ENCODE measurements around the gene CROCC2.

The CROCC2 gene

DNA sequence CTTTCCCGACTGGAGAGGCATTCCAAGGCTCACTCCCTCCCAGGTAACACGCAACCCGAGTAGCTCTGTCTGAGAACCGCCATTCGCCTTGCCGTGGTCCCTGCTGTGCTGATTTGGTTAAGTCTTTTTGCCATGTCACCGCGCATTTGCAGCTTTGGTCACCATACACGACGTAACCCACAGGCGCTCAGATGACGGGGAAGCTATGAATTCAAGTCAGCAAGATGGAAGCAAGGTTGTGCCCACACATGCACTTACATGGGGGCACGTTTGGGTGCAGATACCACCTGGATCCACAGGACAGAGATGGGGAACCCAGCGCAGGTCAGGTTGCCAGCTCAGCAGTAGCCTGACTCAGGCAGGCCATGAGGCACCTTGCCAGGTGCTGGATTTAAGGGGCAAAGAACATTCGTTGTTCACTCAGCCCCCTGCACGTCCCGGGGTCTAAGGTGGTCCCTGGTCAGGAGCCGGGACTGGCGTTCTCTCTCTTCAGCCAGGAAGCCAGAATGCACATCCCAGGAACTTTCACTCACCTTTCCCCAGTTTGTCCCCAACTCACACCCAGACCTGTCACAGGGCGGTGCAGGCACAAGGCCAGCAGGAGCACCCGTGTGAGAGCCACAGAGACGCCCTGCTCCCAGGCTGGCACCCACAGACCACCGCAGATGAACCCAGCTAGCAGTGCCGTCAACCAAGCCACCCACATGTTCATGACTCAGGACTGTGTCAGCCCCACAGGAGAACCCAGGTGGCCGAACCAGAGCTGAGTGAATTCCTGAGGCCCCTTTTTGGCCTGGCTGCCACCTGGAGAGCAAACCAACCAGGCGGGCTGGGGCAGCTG, 112.1 kb downstream of the CROCC2 start:
- no peak for DNase-seq

DNA sequence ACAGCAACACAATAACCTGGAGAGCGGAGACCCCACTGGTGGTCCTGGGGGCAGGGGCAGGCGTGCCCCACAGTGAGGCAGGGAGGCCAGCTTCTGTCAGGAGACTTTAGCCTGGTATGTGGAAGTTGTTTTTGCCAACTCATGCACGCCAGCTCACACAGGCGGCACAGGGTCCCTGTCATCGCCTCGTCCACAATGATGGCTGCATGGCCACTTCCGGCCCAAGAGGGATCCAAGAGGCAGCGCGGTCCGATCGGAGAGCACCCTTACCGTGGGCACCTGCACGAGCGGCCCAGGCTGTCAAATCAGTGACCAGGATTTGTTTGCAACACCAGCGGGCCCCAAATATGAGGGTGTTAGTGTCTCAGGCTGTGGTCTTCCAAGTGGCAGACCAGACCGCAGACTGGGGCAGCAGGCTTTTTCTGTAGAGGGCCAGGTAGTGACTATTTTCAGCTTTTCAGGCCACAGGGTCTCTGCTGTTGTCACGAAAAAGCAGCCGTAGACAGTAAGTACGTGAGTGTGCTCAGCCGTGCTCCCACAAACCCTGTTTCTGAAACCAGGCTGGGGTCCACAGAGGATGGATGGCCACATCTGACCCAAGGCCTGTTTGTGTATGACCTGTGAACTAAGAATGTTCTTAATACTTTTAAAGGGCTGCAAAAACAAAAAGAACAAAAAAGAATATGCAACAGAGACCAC, 113.5 kb downstream of the CROCC2 start:
- DNase-seq = no peak

DNA sequence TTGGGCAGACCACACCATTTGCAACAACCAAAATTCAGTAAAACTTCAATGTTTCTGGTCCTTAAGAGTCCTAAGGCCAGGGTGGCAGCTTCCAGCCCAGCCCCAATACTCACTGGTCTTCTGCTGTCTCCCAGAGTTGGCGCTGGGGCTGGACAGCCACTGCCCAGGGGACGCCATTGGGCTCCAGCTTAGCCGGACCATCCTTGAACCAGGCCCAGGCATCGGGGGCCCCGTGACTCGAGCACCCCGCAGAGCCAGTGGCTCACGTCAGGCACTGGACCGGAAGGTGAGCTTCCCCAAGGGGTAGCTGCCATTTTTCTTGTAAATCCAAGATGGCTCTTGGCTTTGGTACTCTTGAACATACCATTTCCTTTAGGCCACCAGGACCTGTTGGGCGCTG, 114.1 kb downstream of the CROCC2 start:
- no peak for DNase-seq

DNA sequence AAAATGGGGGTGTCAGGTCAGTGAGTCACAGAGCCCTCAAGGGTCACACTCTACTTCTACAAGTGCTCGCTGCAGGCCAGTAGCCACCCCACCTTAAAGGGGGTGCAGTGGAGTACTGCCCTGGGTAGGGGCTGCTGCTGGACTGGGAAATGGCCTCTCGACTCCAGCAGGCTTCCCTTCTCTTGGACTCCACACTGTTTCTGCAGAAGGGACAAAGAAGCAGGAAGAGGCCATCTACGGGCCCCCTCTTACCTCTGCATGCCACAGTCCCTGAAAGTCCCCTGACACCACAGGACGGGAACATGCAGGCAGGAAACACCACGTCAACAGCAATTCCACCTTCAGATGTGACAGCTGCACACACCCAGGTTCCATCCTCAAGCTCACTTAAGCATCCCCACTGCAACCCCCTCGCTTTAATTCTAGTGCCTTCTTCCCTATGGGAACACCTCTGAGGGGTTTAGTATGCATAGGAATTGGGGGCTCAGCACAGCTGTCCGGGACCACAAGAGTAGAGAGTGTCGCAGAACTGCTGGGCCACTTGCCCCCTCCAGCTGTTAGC, 114.6 kb downstream of the CROCC2 start:
- DNase-seq = no peak

DNA sequence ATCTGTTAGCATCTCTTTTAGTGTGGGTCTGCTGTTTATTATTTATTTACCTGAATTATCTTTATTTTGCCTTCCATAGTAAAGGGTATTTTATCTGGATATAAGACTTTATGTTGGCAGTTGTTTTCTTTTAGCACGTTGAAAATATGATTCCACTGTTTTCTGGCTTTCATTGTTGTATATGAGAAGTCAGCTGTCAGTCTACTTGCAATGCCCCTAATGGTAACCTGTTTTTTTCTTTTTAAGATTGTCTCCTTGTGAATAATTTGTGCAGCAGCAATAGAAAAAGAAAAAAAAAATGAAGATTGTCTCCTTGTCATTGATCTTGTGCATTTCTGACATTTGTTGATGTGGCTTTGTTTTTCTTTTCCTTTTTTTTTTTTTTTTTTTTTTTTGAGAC, 119.5 kb downstream of the CROCC2 start:
- DNase-seq = no peak

DNA sequence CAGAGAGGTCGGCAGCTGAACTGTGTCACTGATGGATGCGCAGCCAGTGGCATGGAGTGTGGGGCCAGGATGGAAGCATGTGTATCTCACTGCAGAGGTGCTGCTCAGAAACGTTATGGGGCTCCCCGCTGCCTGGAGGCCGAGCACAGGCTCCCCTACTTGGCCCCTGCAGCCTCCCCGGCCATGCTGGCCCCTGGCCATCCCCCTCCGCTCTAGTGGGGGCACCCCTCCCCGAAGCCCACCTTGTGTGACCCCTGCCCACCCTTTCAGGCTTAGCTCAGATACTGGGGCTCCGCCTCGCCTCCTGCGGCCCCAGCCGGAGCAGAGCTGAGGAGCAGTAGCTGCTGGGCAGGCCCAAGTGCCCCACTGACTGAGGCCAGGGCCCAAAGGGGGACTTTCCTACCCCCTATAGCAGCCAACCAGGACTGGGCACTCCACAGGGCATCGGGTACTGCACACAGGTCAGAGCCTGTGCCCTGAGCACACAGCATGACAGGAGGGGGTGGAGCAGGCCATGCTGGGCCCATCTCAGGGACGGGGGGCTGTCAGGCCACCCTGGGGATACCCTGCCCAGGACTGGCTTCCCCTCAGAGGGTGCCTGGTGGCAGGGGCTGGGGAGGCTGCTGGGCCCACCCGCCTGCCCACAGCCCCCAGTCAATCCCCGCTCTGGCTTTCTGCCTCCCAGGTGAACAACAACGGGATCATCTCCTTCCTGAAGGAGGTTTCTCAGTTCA, 123.6 kb downstream of the CROCC2 start:
- no peak for DNase-seq

DNA sequence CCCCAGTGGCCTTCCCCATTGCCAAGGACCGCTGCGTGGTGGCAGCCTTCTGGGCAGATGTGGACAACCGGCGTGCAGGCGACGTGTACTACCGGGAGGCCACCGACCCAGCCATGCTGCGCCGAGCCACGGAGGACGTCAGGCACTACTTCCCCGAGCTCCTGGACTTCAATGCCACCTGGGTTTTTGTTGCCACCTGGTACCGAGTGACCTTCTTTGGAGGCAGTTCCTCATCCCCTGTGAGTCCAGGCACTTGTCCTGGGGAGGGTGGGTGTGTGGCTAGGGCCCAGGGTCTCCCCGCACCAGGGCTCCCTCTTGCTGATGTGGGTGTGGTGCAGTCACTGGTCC, 124.2 kb downstream of the CROCC2 start:
- no peak for DNase-seq

DNA sequence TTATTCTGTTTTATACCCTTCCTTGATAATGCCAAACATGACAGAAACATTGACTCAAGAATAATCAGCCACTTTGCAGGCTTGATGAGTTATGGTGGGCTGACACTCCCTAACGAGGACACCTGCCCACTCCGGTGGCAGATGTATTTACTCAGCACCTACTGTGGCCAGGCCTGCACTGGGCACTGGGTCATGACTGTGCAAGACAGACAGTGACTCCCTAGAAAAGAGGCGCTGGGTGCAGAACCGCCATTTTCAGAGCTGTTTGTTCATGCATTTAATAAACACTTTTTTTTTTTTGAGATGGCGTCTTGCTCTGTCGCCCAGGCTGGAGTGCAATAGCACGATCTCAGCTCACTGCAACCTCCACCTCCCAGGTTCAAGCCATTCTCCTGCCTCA, 124.7 kb downstream of the CROCC2 start:
- DNase-seq = no peak

DNA sequence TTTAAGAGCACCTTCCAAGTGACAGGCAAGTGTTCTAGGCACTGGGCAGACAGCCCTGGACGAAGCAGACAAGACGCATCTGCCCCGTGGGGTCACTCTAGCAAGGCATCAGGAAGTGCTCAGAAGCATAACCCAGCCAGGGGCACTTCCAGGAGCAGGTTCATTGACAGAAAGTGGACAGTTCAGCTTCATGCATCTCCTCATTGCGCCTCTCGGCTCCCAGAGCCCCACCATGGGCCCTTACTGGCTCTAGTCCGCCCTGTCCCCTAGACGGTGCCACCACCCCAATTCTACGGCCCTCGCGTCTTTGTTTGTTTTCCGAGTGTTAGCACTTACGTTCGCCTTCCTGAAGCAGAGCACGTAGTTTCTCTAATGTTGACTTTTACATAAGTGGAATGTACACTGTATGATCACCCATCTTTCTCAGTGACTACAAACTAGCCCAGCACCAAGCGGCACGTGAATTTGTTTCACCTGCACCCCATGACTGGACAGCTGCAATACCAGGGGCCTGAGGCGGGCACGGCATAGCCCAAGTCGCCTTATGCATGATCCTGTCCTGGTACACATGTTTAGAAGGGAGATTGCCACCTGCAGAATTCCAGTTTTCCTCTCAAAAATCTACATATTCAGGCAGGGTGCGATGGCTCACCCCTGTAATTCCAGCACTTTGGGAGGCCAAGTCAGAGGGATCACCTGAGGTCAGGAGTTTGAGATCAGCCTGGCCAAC, 125.5 kb downstream of the CROCC2 start:
- no peak for DNase-seq

DNA sequence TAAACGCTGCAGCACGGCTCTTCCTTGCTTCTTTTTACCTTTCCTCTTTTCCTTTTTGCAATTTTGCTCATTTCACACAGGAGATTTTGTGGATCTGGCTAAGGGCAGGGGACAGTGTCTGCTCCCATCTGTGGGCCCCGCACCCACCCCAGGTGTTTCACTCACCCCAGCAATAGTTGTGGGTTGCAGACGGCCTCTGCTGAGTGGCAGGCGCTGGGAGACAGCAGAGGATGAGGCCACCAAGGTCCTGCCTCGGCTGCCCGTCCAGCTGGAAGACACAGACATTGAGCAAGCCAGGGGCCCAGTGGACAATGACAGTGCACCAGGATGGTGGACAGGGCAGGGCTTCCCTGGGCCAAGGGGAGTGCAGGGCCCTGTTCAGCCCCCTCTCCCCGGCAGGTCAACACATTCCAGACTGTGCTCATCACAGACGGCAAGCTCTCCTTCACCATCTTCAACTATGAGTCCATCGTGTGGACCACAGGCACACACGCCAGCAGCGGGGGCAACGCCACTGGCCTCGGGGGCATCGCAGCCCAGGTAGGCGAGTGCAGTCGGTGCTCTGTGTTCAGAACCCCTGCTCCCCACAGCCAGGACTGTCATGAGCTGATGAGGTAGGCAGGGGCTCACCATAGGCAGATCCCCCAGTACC, 127.3 kb downstream of the CROCC2 start:
- no peak for DNase-seq

DNA sequence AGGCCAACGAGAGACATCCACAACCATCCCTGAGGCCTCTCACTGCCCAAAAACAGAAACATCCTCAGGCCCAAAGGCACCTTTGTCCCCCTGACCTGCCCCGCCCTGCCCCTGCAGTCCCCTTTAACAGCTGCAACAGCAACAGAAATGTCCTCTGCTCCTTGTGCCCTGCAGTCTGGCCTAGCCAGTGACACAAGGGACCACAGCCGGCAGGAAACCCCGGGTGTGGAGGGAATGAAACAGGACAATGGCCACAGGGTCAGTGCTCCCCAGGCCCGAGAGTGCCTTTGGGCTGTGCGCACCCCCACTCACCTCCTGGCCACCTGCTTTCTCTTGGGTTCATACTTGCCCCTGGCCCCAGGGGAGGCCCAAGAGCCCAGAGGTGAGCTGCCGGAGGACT, 127.9 kb downstream of the CROCC2 start:
- DNase-seq = no peak

DNA sequence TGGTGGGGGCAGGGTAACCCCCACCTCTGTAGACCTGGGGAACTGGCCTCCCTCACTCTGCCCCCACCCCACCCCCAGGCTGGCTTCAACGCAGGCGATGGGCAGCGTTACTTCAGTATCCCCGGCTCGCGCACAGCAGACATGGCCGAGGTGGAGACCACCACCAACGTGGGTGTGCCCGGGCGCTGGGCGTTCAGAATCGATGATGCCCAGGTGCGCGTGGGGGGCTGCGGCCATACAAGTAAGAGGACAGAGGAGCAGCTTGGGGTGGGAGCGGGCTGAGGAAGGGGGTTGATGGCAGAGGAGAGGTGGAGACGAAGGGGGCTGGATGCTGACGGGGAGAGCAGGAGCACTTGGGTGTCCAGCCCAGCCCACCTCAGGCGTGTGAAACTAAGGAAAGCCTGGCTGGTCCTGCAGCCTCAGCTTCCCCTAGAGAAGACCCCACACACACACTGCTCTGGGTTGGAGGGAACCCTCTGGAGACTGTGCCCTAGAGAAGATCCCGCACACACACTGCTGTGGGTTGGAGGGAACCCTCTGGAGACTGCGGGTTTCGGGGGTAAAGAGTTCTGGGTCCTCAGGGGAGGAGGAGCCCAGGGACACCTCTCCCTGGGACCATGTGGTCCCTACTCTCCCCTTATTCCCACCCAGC, 128.5 kb downstream of the CROCC2 start:
- no peak for DNase-seq

DNA sequence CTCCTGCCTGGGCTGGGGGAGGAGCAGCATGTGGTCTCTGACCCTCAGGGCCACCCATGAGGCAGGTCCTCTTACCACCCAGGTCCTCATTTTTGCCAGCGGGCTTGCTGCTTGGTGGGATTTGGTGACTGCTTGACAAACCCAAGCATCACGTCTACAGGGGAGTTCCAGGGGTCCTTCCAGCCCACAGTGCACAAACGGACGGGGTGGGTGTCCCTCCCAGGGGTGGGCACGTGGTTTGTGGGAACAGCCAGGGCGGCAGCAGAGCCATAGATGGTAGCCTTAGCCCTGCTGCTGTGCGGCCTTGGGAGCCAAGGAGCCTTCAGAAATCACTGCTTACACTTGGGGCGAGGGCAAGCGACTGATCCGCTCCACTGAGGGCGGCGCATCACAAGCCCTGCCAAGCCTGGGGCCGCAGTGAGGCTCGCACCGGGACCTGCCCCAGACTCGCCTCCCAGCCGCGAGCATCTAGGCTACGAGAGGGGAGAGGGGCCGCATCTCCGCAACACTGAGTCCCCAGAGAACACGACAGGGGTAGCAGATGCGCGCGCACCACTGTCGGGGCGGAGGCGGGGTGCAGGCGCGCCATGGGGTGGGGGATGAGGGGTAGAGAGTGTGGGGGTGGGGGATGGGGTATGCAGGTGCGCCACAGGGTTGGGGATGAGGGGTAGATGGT, 129.1 kb downstream of the CROCC2 start:
- DNase-seq = no peak

DNA sequence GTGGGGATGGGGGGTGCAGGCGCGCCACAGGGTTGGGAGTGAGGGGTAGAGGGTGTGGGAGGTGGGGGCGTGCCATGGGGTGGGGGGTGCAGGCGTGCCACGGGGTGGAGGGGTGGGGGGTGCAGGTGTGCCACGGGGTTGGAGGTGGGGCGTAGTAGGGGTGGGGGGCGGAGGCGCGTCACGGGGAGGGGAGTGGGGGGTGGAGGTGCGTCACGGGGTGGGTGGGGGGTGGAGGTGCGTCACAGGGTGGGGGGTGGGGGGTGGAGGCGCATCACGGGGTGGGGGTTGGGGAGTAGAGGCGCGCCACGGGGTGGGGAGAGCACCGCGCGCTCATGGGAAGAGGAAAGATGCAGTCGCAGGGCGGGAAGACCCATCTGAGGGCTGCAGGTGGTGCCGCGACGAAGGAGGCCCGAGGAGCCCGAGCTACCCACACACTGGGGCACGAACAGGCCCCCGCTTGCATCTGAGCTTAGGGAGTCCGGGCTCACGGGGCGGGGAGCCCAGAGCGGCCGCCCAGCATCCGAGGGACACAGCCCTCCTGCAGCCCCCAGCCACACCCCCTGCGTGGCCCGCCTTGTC, 129.8 kb downstream of the CROCC2 start:
- no peak for DNase-seq

DNA sequence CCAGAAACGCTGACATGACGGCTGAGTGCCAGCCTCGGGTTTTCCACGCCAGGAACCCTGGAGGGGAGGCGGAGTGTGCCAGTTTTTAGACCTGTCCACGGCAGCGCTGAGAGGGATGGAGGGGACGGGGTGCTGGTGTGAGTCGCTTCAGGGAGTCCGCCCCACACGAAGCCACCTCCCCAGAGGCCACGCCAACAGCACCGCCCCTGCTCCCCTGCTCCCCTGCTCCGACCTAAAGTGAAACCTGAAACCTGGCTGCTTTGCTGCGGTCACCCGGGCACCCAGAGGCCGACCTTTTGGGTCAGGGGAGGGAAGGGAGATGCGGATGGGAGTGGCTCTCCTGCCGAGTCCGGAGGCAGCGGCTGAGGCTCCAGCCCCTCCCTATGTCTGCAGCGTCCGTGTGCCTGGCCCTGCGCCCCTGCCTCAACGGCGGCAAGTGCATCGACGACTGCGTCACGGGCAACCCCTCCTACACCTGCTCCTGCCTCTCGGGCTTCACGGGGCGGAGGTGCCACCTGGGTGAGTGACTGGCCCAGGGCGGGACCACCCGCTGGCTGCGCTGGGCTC, 130.3 kb downstream of the CROCC2 start:
- DNase-seq = no peak

DNA sequence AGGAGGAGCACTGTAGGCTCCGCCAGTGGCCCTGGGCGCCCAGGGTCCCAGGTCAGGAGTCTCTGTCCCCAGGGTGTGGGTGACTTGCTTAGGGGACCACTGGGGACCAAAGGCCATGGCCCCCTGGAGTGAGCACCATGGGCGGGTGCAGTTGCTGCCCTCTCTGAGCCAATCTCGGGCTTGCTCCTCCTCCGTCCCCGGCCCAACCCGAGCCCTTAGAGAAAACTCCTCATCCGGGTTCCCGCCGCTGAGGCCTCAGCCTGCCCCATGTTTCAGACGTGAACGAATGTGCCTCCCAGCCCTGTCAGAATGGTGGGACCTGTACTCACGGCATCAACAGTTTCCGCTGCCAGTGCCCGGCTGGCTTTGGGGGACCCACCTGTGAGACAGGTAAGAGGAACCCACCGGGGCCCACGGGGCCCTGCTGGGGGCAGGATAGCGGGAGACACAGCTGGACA, 130.9 kb downstream of the CROCC2 start:
- DNase-seq = no peak

DNA sequence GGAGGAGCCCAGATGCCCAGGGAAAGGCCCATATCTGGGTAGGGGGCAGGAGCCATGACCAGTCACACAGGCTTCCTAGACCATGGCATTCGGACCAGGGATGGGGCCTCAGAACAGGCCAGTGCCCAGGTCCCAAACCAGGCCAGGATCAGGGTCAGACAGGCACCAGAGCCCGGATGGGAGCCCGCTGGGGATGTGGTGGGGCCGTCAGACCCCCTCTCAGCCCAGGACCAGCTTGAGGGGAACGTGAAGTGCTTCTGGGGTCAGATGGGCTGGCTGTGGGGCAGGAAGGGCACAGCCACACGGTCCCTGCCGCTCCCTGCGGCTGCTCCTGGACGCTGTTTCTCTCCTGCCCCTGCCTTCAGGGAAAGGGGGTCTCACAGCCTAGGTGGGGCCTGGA, 131.4 kb downstream of the CROCC2 start:
- DNase-seq = no peak

DNA sequence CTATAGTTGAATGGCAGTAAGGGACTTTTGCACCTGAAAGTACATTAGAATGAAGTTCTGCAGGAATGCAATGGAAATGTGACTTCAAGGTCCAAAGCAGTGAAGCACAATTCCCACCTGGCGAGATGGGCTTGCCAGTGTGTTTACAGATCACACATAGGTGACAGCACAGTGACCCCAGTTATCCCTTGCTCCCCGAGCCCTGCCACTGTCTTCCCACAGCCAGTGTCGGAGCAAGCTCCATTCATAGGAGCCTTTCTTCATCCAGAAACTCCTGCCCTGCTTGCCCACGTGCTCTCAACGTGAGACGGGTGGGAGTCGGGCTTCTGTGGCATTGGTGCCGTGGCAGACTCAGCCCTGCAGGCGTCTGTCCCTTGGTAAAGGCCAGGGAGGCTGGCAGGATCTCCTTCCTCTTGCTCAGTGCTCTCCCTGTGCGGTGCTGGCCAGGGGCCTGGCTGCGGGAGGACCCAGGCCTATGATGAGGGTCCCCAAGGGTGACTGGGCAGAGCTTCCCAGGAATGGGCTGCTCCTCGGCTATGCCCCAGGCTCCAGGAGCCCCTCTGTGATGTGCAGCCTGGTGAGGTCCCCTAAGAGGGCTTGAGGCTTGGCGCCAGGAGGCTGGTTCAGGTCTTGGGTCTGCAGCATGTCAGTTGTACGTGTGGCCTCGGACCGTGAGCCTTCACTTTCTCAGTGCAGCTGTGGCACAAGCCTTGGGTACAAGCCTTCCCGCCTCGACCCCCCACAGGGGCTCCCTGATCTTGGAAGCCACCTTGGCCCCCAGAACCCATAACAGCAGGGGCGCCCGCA, 132.4 kb downstream of the CROCC2 start:
- DNase-seq = no peak

DNA sequence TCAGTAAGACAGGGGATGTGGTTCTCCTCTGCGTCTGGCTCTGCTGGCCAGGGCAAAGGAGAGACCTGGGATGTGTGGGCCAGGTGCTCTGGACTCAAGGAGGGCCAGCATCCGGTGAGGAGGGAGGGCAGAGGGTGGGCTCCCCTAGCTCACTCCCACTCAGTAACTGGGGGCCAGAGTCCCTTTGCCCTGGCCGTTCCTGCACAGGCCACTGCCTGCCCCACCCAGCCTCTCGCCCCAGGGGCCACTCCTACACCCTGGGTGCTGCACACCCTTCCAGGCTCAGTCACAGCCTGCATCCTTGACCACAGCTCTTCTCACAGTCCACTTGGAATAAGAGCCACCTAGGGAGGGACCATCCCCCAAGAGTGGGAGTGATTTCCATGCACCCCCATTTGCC, 133.3 kb downstream of the CROCC2 start:
- no peak for DNase-seq
